ENCODE results near the gene CCDC121.
A peak's percentile ranks its signal among the peaks of the same experiment; 100 is the strongest.

Gene CCDC121

GRCh38 chr2:27591745-27592144, 37.1 kb downstream of the CCDC121 start:
- TF ChIP-seq CTCF (IDR thresholded peaks at IDR 0.05; ENCODE audit: insufficient read depth, low read depth, low read length, missing control alignments) = no peak
- H3K4me3 ChIP-seq (ENCODE audit: low read length) = no peak overlapping the region
- peak; percentile 27 for DNase-seq (ENCODE audit: low read depth)

GRCh38 chr2:27588308-27588707, 40.5 kb downstream of the CCDC121 start:
- no peak for DNase-seq (ENCODE audit: low read depth)
- no peak for TF ChIP-seq CTCF (IDR thresholded peaks at IDR 0.05; ENCODE audit: insufficient read depth, low read depth, low read length, missing control alignments)
- no peak overlapping the region for H3K4me3 ChIP-seq (ENCODE audit: low read length)

GRCh38 chr2:27587025-27587424, 41.8 kb downstream of the CCDC121 start:
- no peak overlapping the region for H3K4me3 ChIP-seq (ENCODE audit: low read length)
- DNase-seq (ENCODE audit: low read depth) = no peak
- no peak for TF ChIP-seq CTCF (IDR thresholded peaks at IDR 0.05; ENCODE audit: insufficient read depth, low read depth, low read length, missing control alignments)

GRCh38 chr2:27584597-27584996, 44.2 kb downstream of the CCDC121 start:
- no peak for DNase-seq (ENCODE audit: low read depth)
- no peak for TF ChIP-seq CTCF (IDR thresholded peaks at IDR 0.05; ENCODE audit: insufficient read depth, low read depth, low read length, missing control alignments)
- no peak overlapping the region for H3K4me3 ChIP-seq (ENCODE audit: low read length)

- peak overlapping the region; percentile 90 for H3K4me3 ChIP-seq (ENCODE audit: low read length)
- no peak for DNase-seq (ENCODE audit: low read depth)
- no peak for TF ChIP-seq CTCF (IDR thresholded peaks at IDR 0.05; ENCODE audit: insufficient read depth, low read depth, low read length, missing control alignments)
These were observed 45.4 kb downstream of the CCDC121 start for GRCh38 chr2:27583390-27583915.

GRCh38 chr2:27582695-27583389, 46.0 kb downstream of the CCDC121 start, which contains the start of gene ZNF512:
Gene ZNF512 (plus strand): TSS chr2:27583042. CDS start chr2:27583113, 71 bp downstream.
- peak within 1 kb of the TSS; percentile 90 for H3K4me3 ChIP-seq (ENCODE audit: low read length)

More at GRCh38 chr2:27582695-27583389, 46.0 kb downstream of the CCDC121 start, which contains the start of gene ZNF512:
- DNase-seq (ENCODE audit: low read depth) = peak; percentile 78
- no peak for TF ChIP-seq CTCF (IDR thresholded peaks at IDR 0.05; ENCODE audit: insufficient read depth, low read depth, low read length, missing control alignments)
